HS-27A (cell line): ENCODE measurements around the gene CD274.

ENCODE experiments used
- DNase-seq: peaks from one replicate; pipeline ENCODE4 v3.0.0-alpha.2; 2012; ENCODE audit warnings: low read depth, missing footprints

CD274 gene

DNA sequence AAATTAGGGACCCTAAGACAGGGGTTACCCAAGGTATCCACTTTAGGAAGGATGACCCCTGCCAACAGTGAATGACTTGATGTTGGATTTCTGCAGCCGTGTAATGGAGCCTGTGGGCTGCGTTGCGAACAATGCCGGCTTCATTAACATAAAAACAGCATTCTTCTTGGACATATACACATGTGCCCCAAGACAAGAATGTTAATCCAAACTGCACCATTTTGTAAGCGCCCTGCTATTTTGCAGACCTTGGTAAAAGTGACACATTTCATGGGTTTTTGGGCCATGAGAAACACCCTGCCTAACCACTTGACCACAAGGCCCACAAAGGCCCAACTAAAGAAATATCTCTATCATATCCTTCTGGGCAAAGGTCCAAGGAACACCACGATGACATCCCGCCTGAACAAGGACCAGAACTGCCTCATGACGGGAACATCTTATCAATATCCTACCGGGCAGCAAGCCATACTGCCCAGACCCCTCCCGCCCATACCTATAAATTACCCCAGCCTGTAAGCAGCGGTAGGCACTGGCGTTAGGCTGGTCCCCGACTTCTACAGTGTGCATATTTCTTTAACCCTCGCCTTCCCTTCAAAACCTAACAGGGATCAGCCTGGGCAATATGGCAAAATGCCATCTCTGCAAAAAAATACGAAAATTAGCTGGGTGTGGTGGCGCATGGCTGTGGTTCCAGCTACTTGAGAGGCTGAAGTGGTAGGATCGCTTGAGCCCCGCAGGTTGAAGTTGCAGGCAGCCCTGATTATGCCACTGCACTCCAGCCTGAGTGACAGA, 50.3 kb downstream of the CD274 start:
- peak; percentile 95 for DNase-seq

DNA sequence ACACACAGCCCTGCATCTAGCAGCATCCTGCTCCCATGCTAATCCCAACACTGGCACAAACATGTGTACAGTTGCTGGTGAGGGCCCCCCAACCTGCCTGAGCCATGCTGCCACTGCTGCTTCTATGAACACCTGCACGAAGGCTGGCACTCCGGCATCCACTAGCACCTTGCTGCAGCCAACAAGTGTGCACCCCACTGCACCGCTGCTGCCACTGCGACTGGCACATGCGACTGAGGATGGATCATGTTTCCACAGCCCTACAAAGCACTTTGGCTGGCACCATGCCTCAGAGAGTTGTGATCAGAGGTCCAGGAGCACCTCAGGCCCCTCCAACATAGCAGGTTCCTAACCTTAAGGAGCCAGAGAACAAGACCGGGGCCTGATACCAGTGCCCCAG, 52.2 kb downstream of the CD274 start:
- DNase-seq, result no peak

DNA sequence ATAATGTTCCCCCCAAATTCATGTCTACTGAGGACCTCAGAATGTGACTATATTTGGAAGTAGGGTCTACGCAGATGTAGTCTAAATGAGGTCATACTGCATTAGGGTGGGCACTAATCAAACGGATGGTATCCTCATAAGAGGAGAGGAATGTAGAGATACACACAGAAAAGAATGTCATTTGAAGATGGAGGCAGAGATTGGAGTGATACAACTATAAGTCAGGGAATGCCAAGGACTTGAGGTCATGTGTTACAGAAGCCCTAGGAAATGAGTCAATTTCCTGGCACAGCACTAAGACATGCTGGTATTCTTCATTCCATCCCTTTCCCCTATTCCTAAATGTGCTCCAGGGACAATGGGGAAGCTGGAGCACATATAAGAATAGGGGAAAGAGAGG, 59.2 kb downstream of the CD274 start:
- DNase-seq, result peak; percentile 89

DNA sequence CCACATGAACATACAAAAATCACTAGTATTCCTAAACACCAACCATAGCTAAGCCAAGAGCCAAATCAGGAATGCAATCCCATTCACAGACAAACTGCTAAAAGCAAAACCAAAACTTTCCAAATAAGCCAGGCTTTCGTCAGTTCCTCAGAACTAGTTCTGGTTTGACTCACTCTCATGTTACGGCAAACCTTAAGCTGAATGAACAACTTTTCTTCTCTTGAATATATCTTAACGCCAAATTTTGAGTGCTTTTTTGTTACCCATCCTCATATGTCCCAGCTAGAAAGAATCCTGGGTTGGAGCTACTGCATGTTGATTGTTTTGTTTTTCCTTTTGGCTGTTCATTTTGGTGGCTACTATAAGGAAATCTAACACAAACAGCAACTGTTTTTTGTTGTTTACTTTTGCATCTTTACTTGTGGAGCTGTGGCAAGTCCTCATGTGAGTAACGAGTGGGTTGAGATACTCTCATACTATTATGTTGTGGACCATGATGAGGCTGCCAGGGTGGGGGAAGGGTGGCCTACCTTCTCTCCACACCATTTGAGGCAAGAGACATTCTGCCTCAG, 60.1 kb downstream of the CD274 start, which contains the start of gene PDCD1LG2:
Gene PDCD1LG2, plus strand, starts transcription at position 172 of the 572 bp plus-strand sequence. CDS start 12,016 bp downstream, outside the sequence.
- no peak for DNase-seq

DNA sequence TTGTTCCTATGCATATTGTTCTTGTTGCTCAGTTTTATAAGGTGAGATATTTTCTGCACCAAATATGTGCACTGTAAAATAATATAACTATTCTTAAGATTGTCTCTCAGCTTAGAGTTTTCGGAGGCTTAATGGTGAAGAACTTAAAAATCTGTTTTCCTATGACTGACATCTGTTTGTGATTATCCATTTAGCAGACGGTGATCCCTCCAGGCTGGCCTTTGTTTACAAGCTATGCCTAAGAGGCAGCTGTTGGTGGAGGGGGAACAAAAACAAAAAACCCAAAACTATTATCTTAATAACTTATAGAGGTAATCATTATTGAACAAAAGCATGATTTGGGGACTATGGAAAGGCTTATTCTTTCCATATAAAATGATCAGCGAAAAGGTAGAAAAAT, 60.6 kb downstream of the CD274 start:
- DNase-seq, result no peak

DNA sequence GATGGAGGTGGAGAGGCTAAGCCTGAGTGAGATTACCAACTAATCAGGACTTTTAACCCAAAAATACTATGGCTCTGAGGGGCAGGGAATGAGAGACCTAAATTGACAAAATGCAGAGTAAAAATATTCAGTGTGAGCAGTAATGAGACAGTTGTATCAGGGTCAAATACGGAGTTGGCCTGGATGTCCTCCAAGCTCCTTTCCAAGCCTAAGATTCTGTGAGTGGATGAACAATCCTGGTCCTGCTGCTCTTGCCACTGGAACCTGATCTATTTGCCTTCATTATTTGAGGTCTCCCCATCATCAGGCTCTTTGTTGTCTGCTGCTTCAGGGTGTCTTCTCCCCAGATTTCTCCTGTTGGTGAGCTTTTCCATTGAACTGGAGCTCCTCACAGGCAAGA, 61.1 kb downstream of the CD274 start:
- no peak for DNase-seq

DNA sequence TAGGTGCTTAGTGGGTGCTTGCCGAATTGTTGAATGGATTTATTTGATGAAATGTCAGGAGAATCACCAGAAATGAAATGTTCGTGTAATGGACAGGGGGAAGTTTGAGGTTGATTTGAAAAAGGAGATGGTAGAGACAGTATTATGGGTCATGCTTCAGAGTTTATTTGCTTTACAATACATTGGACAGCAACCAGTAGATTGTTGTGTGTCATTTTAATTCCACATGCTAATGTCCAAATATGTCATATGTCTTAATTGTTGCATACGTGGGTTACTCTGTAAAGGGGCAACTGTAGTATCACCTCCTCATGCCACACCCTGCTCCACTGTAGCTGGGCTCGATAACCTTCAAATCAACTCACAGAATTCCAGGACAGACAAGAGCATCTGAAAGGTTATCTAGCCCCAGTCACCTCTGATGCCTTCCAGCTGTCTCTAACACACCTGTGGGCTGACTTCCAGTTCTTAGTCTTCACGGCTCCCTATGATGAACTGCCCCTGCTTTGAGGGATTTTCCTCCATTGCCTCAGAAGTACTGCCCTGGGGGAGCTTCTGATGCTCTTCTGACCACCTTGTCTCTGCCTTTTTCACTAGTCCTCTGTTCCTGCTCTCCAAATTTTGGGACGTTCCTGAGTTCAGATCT, 61.7 kb downstream of the CD274 start:
- no peak for DNase-seq

DNA sequence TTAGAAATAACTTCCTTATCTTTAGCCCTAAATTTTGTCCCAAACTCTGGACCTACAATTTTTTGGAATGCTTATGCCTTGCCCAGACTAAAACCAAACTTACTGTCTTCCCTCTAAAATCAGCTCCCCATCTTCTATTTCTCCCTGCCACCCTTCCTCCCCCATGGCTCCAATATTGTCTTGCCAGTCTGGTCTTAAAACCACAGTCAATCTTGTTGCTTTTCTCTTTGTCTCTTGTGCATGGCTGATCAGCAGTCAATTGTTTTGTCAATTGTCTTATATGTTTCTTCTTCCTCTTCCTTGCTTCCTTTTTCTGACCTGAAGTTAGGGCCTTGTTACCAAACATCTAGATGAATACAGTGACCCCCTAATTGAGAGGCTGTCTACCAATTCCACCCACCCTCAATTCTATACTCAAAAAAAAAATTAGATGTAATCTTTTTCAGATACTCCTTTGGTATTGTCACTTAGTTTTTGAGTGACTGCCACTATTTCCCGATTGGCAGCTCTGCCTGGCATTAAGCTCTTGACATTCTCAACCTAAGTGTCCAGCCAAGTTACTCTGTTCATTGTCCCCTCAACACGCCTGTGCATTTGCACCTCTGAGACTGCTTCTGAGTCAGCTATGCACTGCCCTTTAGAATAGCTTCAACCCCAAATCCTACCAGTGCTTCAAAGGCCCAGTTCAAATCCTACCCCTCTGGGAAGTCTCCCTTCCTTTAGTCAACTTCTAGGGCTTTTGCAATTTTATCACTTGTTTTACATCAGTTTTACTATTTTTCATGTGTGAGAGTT, 62.5 kb downstream of the CD274 start:
- no peak for DNase-seq

DNA sequence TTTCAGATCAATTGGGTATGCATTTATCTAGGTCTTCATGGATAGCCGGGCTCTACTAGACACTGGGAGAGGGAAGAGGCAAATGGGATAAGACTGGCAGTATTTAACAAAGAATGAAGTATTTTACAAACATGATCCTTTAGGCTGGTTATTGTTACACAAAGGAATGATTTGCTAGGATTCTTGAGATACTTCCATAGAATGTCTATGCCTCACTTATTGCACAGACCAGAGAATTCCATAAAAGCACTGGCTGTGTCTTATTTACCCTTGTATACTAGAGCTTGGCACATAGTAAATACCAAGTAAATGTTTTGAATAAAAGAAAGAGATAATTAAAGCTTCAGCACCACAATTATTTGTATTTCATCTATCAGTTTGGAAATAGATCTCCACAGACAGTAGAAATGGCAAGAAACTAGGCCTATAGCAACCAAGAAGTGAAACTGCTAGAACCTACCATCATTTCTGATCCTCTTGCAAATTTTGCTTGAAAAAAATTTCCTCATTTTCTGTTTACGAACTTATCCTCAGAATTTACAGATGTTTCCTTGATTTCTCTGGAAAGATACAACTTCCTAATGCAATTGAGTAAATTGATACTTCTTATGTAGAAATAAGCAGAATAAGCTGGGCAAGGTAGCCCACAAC, 63.7 kb downstream of the CD274 start:
- DNase-seq, result no peak

DNA sequence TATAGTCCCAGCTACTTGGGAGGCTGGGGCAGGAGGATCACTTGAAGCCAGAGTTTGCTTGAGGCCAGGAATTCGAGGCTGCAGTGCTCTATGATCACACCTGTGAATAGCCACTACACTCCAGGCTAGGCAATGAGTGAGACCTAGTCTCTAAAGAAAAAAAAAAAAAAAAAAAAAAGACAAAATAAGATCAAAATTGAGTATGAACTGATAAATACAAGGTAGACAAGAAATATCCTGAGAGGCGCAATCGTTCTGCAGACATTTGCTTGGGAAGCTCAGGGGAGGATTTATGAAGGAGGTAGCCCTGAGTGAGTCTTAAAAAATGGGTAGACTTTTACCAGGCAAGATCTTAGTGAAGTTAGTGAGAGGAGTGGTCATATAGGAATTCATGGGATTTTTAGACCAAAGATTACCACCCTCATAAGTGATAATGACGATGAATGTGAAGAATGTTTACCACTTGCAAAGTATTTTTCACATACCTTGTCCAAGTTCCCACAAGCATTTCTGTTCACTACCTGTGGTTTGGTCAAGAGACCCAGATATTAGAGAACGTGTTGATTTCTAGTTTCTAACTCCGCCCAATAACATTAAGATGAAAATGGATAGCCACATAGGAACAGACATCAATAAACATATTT, 64.4 kb downstream of the CD274 start:
- DNase-seq, result no peak

DNA sequence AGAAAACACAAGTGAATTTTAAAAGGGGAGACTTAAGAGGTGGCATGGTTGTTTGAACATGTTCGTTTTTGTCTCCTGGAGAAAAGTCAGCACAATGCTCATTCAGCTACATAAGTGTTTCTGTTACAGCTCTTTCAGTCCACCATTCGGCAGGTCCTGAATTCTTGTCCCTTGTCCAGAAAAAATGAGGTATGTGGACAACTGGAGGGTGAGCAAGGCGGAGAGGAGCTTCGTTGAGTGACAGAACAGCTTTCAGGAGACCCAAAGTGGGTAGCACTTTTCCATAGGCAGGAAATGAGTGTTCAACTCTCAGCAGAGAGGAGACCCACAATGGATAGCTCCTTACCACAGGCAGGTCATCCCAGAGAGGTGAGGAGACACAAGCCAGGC, 64.9 kb downstream of the CD274 start:
- DNase-seq, result no peak

DNA sequence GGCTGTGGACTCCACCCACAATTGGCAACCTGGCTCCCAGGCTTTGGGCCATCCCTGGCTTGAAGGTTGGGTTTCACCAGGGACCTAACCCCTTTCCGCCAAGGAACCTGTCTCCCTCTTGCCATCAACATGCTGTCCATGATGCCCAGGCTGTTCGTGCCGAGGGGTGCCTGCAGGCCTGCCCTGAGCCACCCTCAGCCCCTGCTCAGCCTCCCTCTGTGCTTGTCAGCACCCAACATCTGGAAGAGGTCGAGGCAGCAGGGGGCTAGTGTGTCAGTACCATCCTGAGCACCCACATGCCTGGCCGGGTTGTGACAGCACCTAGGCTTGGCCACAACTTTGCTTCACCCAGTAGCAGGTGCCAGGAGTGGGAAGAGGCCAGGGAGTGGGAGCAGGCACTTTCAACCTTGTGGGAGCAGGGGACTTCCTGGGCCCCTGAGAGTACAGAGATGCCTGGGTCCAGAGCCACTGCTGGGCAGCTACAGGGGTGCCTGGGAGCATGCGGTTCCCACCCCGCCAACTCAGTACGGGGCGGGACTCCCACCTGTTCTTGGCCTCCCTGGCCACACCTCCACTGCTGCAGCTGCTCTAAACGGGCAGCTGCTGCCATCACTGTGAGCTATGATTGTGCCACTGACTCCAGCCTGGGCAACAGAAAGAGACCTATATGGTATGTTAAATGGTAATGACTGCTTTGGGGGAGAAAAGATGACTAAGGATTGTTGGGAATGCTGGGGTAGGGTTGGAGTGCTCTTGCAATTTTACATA, 66.3 kb downstream of the CD274 start:
- DNase-seq, result no peak

DNA sequence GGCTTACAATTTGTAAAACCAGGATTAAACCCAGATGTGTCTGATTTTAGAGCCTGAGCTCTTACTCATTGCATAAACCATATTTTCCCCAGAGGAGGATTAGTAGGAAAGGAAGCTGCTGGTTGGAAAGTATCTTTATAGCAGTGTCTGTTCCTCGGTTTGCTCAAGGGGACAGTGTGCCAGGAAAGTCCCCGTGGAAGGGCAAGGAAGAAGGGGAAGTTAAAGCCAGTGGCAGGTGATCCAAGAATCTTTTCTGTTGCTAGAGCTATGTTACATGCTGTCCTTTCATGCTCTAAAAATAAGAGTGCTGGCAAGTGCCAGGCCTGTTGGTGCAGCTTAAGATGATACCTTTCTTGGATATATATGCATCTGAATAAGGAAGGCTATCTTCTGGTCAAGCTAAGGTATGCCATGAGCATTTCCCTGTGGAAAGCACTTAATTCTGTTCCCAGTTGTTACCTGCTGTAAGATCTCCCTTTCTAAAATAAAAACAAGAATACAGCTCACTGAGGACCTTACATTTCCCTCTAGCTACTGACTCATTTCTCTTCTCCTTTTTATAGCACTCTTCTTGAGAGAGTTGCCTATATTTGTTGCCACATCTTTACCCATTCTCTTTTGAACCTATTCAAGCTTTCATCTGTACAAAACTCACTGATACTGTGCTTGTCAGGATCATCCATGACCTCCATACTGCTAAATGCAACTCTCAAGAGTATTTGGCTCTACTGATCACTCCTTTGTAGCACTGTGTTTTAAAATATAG, 68.0 kb downstream of the CD274 start:
- DNase-seq, result no peak

DNA sequence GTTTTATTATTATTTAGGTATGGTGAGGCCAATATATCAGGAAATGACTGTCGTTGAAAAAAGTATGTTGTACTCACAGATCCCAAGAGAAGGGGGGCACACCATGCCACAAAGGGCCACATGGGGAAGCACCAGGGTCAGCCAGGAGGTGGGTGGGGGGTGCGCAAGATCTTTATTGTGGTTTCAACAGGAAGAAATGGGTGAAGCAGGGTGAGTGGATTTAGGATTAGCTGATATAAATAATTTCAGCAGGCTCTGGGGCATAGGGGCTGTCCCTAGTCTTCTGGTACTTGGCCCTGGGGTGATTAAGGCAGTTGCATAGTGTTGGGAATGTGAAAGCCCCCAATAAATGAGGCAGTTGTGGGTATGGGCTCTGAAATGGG, 68.6 kb downstream of the CD274 start:
- no peak for DNase-seq
